ENCODE measurements around the gene ANKRD13A. TPM values are rescaled to one million over a fixed set of nuclear protein-coding genes. Genes with fewer than 3 reads are reported as not detected.

ANKRD13A gene
- total and polyA plus RNA-seq, 2 of the 13 experiments (the other 11 are each of a cell fraction or from before 2014, with no cell fraction given) = 34.1 to 41.6 TPM

DNA sequence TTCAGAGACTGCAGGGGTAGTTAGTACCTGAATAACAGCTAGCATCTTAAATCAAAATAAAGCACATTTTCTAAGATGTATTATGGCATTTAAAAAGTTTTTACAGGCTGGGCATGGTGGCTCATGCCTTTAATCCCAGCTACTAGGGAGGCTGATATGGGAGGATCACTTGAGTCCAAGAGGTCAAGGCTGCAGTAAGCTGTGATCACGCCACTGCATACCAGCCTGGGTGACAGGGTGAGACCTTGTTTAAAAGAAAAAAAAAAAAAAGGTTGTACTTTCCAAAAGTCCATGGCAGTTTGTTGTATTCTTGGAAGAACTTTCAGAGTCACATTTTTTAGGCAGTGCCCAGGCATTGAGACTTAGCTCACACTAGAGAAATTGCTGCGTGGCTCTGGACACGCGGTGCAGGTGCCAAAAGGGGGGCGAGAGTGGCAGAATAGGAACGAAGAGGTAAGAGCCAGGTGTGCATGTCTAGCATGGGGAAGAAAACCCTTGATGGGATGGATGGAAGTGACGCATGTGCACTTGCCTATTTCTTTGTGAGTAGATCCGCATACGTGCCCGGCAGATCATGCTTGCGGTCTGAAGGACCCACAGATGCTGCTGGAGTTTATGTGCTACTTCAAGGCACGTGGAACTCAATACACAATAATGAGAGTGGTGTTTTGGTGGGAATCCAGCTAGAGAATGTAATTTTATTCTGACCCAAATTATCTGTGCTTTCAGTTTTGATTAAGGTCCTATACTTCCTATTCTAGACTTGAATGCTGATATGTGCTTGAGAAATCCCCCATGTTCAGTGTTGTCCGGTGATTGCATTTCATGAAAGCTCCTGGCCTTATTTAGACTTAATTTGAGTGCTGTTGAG lies 11.9 kb downstream of the ANKRD13A start (continued):
- TF ChIP-seq, protein P1, sequence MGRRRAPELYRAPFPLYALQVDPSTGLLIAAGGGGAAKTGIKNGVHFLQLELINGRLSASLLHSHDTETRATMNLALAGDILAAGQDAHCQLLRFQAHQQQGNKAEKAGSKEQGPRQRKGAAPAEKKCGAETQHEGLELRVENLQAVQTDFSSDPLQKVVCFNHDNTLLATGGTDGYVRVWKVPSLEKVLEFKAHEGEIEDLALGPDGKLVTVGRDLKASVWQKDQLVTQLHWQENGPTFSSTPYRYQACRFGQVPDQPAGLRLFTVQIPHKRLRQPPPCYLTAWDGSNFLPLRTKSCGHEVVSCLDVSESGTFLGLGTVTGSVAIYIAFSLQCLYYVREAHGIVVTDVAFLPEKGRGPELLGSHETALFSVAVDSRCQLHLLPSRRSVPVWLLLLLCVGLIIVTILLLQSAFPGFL (CRISPR knock-in tag; IDR thresholded peaks at IDR 0.05) = no peak
- TF ChIP-seq HOXA5 (CRISPR knock-in tag; IDR thresholded peaks at IDR 0.05) (no peak), ZNF296 (CRISPR knock-in tag; conservative IDR thresholded peaks at IDR 0.05) (no peak), MAFG (CRISPR knock-in tag; IDR thresholded peaks at IDR 0.05) (no peak), SYNCRIP (IDR thresholded peaks at IDR 0.05; ENCODE audit: insufficient read depth, low read depth, low read length) (no peak), NBN (conservative IDR thresholded peaks at IDR 0.05) (no peak), TGIF2 (CRISPR knock-in tag; IDR thresholded peaks at IDR 0.05) (no peak), ZNF350 (CRISPR knock-in tag; IDR thresholded peaks at IDR 0.05; ENCODE audit: borderline replicate concordance, low read depth) (0 out of 2 replicates have a peak, but pooled peaks have one; percentile 26), NCOR1 (IDR thresholded peaks at IDR 0.05; ENCODE audit: borderline replicate concordance, low read length) (peak; percentile 57; the same call in 1 of the 2 replicates), MIER3 (CRISPR knock-in tag; IDR thresholded peaks at IDR 0.05; ENCODE audit: borderline replicate concordance) (no peak), ZNF569 (CRISPR knock-in tag; IDR thresholded peaks at IDR 0.05; ENCODE audit: borderline replicate concordance) (no peak), RBM39 (IDR thresholded peaks at IDR 0.05; ENCODE audit: low read depth, low read length, poor library complexity, severe bottlenecking) (no peak)
- TF ChIP-seq, protein P2, sequence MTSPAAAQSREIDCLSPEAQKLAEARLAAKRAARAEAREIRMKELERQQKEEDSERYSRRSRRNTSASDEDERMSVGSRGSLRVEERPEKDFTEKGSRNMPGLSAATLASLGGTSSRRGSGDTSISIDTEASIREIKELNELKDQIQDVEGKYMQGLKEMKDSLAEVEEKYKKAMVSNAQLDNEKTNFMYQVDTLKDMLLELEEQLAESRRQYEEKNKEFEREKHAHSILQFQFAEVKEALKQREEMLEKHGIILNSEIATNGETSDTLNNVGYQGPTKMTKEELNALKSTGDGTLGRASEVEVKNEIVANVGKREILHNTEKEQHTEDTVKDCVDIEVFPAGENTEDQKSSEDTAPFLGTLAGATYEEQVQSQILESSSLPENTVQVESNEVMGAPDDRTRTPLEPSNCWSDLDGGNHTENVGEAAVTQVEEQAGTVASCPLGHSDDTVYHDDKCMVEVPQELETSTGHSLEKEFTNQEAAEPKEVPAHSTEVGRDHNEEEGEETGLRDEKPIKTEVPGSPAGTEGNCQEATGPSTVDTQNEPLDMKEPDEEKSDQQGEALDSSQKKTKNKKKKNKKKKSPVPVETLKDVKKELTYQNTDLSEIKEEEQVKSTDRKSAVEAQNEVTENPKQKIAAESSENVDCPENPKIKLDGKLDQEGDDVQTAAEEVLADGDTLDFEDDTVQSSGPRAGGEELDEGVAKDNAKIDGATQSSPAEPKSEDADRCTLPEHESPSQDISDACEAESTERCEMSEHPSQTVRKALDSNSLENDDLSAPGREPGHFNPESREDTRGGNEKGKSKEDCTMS (CRISPR knock-in tag; conservative IDR thresholded peaks at IDR 0.05) = no peak
- TF ChIP-seq, protein P3, sequence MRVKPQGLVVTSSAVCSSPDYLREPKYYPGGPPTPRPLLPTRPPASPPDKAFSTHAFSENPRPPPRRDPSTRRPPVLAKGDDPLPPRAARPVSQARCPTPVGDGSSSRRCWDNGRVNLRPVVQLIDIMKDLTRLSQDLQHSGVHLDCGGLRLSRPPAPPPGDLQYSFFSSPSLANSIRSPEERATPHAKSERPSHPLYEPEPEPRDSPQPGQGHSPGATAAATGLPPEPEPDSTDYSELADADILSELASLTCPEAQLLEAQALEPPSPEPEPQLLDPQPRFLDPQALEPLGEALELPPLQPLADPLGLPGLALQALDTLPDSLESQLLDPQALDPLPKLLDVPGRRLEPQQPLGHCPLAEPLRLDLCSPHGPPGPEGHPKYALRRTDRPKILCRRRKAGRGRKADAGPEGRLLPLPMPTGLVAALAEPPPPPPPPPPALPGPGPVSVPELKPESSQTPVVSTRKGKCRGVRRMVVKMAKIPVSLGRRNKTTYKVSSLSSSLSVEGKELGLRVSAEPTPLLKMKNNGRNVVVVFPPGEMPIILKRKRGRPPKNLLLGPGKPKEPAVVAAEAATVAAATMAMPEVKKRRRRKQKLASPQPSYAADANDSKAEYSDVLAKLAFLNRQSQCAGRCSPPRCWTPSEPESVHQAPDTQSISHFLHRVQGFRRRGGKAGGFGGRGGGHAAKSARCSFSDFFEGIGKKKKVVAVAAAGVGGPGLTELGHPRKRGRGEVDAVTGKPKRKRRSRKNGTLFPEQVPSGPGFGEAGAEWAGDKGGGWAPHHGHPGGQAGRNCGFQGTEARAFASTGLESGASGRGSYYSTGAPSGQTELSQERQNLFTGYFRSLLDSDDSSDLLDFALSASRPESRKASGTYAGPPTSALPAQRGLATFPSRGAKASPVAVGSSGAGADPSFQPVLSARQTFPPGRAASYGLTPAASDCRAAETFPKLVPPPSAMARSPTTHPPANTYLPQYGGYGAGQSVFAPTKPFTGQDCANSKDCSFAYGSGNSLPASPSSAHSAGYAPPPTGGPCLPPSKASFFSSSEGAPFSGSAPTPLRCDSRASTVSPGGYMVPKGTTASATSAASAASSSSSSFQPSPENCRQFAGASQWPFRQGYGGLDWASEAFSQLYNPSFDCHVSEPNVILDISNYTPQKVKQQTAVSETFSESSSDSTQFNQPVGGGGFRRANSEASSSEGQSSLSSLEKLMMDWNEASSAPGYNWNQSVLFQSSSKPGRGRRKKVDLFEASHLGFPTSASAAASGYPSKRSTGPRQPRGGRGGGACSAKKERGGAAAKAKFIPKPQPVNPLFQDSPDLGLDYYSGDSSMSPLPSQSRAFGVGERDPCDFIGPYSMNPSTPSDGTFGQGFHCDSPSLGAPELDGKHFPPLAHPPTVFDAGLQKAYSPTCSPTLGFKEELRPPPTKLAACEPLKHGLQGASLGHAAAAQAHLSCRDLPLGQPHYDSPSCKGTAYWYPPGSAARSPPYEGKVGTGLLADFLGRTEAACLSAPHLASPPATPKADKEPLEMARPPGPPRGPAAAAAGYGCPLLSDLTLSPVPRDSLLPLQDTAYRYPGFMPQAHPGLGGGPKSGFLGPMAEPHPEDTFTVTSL (CRISPR knock-in tag; IDR thresholded peaks at IDR 0.05; ENCODE audit: borderline replicate concordance) = peak; percentile 48; the same call in 1 of the 2 replicates

Measured in HepG2 (cell line).